Omental fat pad (tissue), 4 donors: ENCODE data around the gene ZFP90. TPM values are rescaled to one million over a fixed set of nuclear protein-coding genes. Genes with fewer than 3 reads are reported as not detected.

Source experiments
- ATAC-seq: fragments of 150-250 bp; one replicate; pipeline ENCODE4 v1.9.1; 2016; ENCODE audit warnings: mild to moderate bottlenecking, moderate library complexity; ENCODE audit not compliant: low FRiP score
- DNase-seq: peaks from one replicate; pipeline ENCODE4 v3.0.0-alpha.2; 2019; ENCODE audit warnings: low spot score
- CTCF ChIP-seq, 3 donors: fragments of 450-650 bp; IDR thresholded peaks; one replicate each; pipeline ENCODE4 v1.5.1; 2016 to 2017; ENCODE audit warnings: antibody characterized with exemption in 3 of 3, mild to moderate bottlenecking in 3 of 3, moderate library complexity in 2 of 3
- total RNA-seq, 4 donors: library from RNA; depleted of rRNA; stranded (reverse); fragments of >200 nt; gene quantifications; one replicate each; pipeline ENCODE4 v1.1.0, GENCODE V29; 2016

The ZFP90 gene
- 10 to 100 TPM; 12.8 to 44.1 (median 18.3) TPM for total RNA-seq

GRCh38 chr16:68538880-68539701 lies at the start of gene ZFP90:
Gene ZFP90 (plus strand): TSS chr16:68539291. CDS start chr16:68539793, 502 bp downstream.
- ATAC-seq (peak; percentile 95), DNase-seq (peak; percentile 70)
- TF ChIP-seq CTCF (IDR thresholded peaks at IDR 0.05): no peak

GRCh38 chr16:68490358-68490757 lies 48.7 kb upstream of the ZFP90 start:
- ATAC-seq: no peak
- no peak for DNase-seq
- no peak for TF ChIP-seq CTCF (IDR thresholded peaks at IDR 0.05)

GRCh38 chr16:68490829-68491575 lies 48.1 kb upstream of the ZFP90 start:
- DNase-seq: peak; percentile 33
- ATAC-seq: peak; percentile 78
- TF ChIP-seq CTCF (IDR thresholded peaks at IDR 0.05): no peak

- ATAC-seq (no peak), DNase-seq (no peak)
- TF ChIP-seq CTCF (IDR thresholded peaks at IDR 0.05): no peak
Observed at GRCh38 chr16:68491576-68491950, 47.5 kb upstream of the ZFP90 start.

- DNase-seq (no peak), ATAC-seq (peak; percentile 8)
- no peak for TF ChIP-seq CTCF (IDR thresholded peaks at IDR 0.05)
Observed at GRCh38 chr16:68492151-68492542, 46.9 kb upstream of the ZFP90 start.

- peak; percentile 50 for ATAC-seq
Observed at GRCh38 chr16:68492543-68493411, 46.3 kb upstream of the ZFP90 start.

More at GRCh38 chr16:68492543-68493411, 46.3 kb upstream of the ZFP90 start:
- DNase-seq: no peak
- TF ChIP-seq CTCF (IDR thresholded peaks at IDR 0.05): no peak
